Astrocyte (in vitro differentiated cells and primary cell): Measurements from ENCODE around the gene ACVRL1.

Source experiments
- EZH2 ChIP-seq: IDR thresholded peaks from 2 replicates; pipeline ENCODE4 v1.6.1; 2012; ENCODE audit warnings: mild to moderate bottlenecking, low read length, inconsistent platforms; ENCODE audit not compliant: insufficient read depth
- TF ChIP-seq, protein P1 (sequence below): IDR thresholded peaks from 2 replicates; pipeline ENCODE4 v1.5.1; 2011; ENCODE audit warnings: low read depth, mild to moderate bottlenecking, inconsistent platforms, low read length, moderate library complexity; ENCODE audit not compliant: insufficient read depth

DNA sequence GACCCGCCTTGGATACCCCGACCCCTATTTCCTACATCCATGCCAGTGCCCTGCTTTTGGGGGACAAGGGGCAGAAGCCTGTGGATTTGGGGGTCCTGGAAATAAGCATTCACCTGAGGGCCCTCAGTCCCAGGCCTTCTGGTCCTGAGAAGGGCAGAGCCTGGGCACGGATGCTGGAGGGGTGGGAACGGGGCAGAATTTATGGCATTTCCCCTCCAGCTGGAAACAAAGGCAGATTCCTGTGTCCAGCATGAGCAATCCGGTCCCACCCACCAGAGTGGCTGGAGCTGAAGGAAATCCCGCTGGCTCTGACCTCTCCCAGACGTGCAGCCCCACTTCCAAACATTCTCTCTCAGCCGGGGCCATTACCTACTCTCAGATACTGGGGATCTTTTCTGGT, 10.1 kb upstream of the ACVRL1 start:
- TF ChIP-seq, protein P1, sequence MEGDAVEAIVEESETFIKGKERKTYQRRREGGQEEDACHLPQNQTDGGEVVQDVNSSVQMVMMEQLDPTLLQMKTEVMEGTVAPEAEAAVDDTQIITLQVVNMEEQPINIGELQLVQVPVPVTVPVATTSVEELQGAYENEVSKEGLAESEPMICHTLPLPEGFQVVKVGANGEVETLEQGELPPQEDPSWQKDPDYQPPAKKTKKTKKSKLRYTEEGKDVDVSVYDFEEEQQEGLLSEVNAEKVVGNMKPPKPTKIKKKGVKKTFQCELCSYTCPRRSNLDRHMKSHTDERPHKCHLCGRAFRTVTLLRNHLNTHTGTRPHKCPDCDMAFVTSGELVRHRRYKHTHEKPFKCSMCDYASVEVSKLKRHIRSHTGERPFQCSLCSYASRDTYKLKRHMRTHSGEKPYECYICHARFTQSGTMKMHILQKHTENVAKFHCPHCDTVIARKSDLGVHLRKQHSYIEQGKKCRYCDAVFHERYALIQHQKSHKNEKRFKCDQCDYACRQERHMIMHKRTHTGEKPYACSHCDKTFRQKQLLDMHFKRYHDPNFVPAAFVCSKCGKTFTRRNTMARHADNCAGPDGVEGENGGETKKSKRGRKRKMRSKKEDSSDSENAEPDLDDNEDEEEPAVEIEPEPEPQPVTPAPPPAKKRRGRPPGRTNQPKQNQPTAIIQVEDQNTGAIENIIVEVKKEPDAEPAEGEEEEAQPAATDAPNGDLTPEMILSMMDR = no peak
- no peak for TF ChIP-seq EZH2
